Tibial nerve (tissue), 4 donors: ENCODE results near the gene ARHGAP36. TPM values are rescaled to one million over a fixed set of nuclear protein-coding genes. Genes with fewer than 3 reads are reported as not detected.

ENCODE experiments used
- DNase-seq, 2 donors: peaks; one replicate each; pipeline ENCODE4 v3.0.0-alpha.2; 2019; ENCODE audit warnings: low spot score in 2 of 2
- H3K27ac ChIP-seq, 4 donors: fragments of 200-600 bp; sonication (generic) in 3 of 4; one replicate each; pipeline ENCODE4 v1.5.1; 2017 to 2019; ENCODE audit warnings: mild to moderate bottlenecking in 1 of 4
- H3K27me3 ChIP-seq, 2 donors: fragments of 200-600 bp; sonication (generic) in 1 of 2; one replicate each; pipeline versions ENCODE4 v1.5.1 to v1.6.0; 2017 to 2019
- H3K36me3 ChIP-seq, 3 donors: fragments of 200-600 bp; sonication (generic); one replicate each; pipeline ENCODE4 v1.5.1; 2018 to 2019
- H3K4me1 ChIP-seq, 4 donors: fragments of 200-600 bp; sonication (generic) in 3 of 4; one replicate each; pipeline ENCODE4 v1.5.1; 2017 to 2019
- H3K4me3 ChIP-seq, 4 donors: fragments of 200-600 bp; sonication (generic) in 3 of 4; one replicate each; pipeline ENCODE4 v1.5.1; 2017 to 2019; ENCODE audit warnings: mild to moderate bottlenecking in 1 of 4, moderate library complexity in 1 of 4
- H3K9me3 ChIP-seq, 4 donors: fragments of 200-600 bp; sonication (generic) in 3 of 4; one replicate each; pipeline ENCODE4 v1.5.1; 2017 to 2019
- CTCF ChIP-seq, 5 experiments: fragments of 200-600 bp in 3 of 5; fragments of 450-650 bp in 2 of 5; sonication (generic) in 3 of 5; IDR thresholded peaks; one replicate each; pipeline ENCODE4 v1.5.1; 2016 to 2019; ENCODE audit warnings: antibody characterized with exemption in 5 of 5, mild to moderate bottlenecking in 3 of 5, moderate library complexity in 2 of 5
- EP300 ChIP-seq, 2 donors: sonication (generic); formaldehyde crosslinking; IDR thresholded peaks; one replicate each; pipeline ENCODE4 v1.6.1; 2017; ENCODE audit warnings: antibody characterized with exemption in 2 of 2, mild to moderate bottlenecking in 1 of 2
- POLR2A ChIP-seq, 2 donors: fragments of 450-650 bp; IDR thresholded peaks; one replicate each; pipeline ENCODE4 v1.6.1; 2017; ENCODE audit warnings: antibody characterized with exemption in 2 of 2, mild to moderate bottlenecking in 2 of 2, moderate library complexity in 2 of 2
- WGBS, 2 donors: methylation state at CpG; one replicate each; pipeline ENCODE4 v1.1.5; 2018; 5-methylcytosine and 5-hydroxymethylcytosine counted together
- total RNA-seq, 4 donors: library from RNA; depleted of rRNA; stranded (reverse); fragments of >200 nt; gene quantifications; one replicate each; pipeline ENCODE4 v1.1.0, GENCODE V29; 2016

ARHGAP36 gene
- total RNA-seq, 4 donors from 2014 or later, result not detected

GRCh38 chrX:131054906-131055305 is 3.2 kb upstream of the ARHGAP36 start:
- Histone ChIP-seq H3K27me3 (peaks cover 0 to 37% of the 10 kb centered on the region in 2 donors), H3K36me3 (no peaks in the 10 kb centered on the region), H3K4me3 (no peak overlapping the region), H3K27ac (no peak overlapping the region), H3K9me3 (no peaks in the 10 kb centered on the region), H3K4me1 (peaks cover 0 to 6% (median 0%) of the 10 kb centered on the region in 4 donors)
- TF ChIP-seq CTCF (IDR thresholded peaks at IDR 0.05), result no peak
- no peak for TF ChIP-seq EP300 (IDR thresholded peaks at IDR 0.05)
- TF ChIP-seq POLR2A (IDR thresholded peaks at IDR 0.05), result no peak
- no peak for DNase-seq
- WGBS, 2 donors, result 39 to 57% methylated on average over 6 of the region's 6 CpGs

GRCh38 chrX:131057706-131058105 is 440 bp upstream of the ARHGAP36 start:
- DNase-seq, result no peak
- Histone ChIP-seq H3K9me3 (no peaks in the 10 kb centered on the region), H3K27ac (no peak overlapping the region), H3K27me3 (peaks cover 0 to 29% of the 10 kb centered on the region in 2 donors), H3K36me3 (no peaks in the 10 kb centered on the region), H3K4me3 (no peak overlapping the region), H3K4me1 (peaks cover 0 to 6% (median 0%) of the 10 kb centered on the region in 4 donors)
- TF ChIP-seq EP300 (IDR thresholded peaks at IDR 0.05), result no peak
- TF ChIP-seq CTCF (IDR thresholded peaks at IDR 0.05), result no peak
- TF ChIP-seq POLR2A (IDR thresholded peaks at IDR 0.05), result no peak
- 52% methylated on average over 7 of the region's 9 CpGs; no CpG with 5 or more reads in 1 of the 2 donors for WGBS, 2 donors

DNA sequence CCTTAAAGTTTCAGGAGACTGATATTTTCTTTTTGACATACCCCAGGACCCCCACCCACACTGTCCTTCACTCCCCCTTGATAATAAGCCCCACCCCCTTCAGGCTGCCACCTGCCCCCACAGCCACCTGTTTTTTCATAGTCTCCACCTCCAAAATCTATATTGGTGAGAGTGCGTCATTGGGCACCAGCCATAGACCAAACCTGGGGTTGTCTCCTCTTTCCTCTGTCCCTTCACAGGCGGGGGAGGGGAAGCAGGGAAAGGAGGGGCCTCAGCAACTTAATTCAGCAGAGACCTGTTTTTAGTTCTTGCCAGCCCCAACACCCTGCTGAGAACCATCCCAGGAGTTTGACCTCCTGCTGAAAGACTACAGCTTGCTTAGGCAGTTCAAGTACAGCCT is 1.1 kb downstream of the ARHGAP36 start:
- 66 to 88% methylated on average over 1 to 2 of the region's 2 CpGs for WGBS, 2 donors
- peaks cover 0 to 33% of the 10 kb centered on the region in 2 donors for H3K27me3 ChIP-seq
- no peak for DNase-seq
- peaks cover 0 to 6% (median 0%) of the 10 kb centered on the region in 4 donors for H3K4me1 ChIP-seq
- TF ChIP-seq CTCF (IDR thresholded peaks at IDR 0.05) (no peak), EP300 (IDR thresholded peaks at IDR 0.05) (no peak), POLR2A (IDR thresholded peaks at IDR 0.05) (no peak)
- H3K36me3 ChIP-seq, result no peaks in the 10 kb centered on the region
- H3K9me3 ChIP-seq, result no peaks in the 10 kb centered on the region
- no peak overlapping the region for H3K27ac ChIP-seq
- no peak overlapping the region for H3K4me3 ChIP-seq

GRCh38 chrX:131060147-131060546 is 2.0 kb downstream of the ARHGAP36 start:
- Histone ChIP-seq H3K4me1 (peaks cover 0 to 6% (median 0%) of the 10 kb centered on the region in 4 donors), H3K4me3 (no peak overlapping the region), H3K9me3 (no peaks in the 10 kb centered on the region), H3K27me3 (peaks cover 0 to 40% of the 10 kb centered on the region in 2 donors), H3K36me3 (no peaks in the 10 kb centered on the region), H3K27ac (no peak overlapping the region)
- TF ChIP-seq POLR2A (IDR thresholded peaks at IDR 0.05) (no peak), EP300 (IDR thresholded peaks at IDR 0.05) (no peak), CTCF (IDR thresholded peaks at IDR 0.05) (no peak)
- WGBS, 2 donors, result 83 to 93% methylated on average over 3 of the region's 3 CpGs
- no peak for DNase-seq

- no peak for DNase-seq
- Histone ChIP-seq H3K27ac (no peak overlapping the region), H3K9me3 (no peaks in the 10 kb centered on the region), H3K27me3 (peaks cover 0 to 51% of the 10 kb centered on the region in 2 donors), H3K4me1 (peaks cover 0 to 6% (median 0%) of the 10 kb centered on the region in 4 donors), H3K36me3 (no peaks in the 10 kb centered on the region), H3K4me3 (no peak overlapping the region)
- WGBS, 2 donors, result 45 to 61% methylated on average over 4 to 6 of the region's 6 CpGs
- no peak for TF ChIP-seq CTCF (IDR thresholded peaks at IDR 0.05)
- no peak for TF ChIP-seq POLR2A (IDR thresholded peaks at IDR 0.05)
- TF ChIP-seq EP300 (IDR thresholded peaks at IDR 0.05), result no peak
Measured at GRCh38 chrX:131061306-131061705, 3.2 kb downstream of the ARHGAP36 start.
